ENCODE measurements around the gene GOLGA6D.
"Not testable (repeated sequence)": the region's sequence is repeated elsewhere in the genome, so short reads cannot be mapped to it uniquely, and the experiment has no call there.

The GOLGA6D gene

DNA sequence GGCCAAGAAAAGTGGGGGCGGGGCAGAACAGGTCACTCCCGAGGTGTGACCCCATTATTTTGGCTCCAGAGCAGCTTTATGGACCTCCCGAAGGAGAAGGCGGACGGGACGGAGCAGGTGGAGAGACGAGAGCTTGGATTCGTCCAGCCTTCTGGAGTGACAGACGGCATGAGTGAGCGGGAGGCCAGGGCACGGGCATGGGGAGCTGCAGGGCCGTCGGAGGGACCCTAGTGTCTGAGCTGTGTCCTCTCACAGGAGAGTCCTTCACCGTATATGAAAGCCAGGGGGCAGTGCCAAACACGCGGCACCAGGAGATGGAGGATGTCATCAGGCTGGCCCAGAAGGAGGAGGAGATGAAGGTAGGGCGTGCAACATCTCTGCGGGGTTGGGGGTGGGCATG is 11.0 kb downstream of the GOLGA6D start:
- not testable (repeated sequence) for H3K27me3 ChIP-seq (ENCODE audit: control insufficient read depth, insufficient read depth, low read length); H3K9ac ChIP-seq (ENCODE audit: low read depth, low read length); H3K4me3 ChIP-seq (ENCODE audit: low read depth, low read length); H3K36me3 ChIP-seq (ENCODE audit: control insufficient read depth, insufficient read depth, low read length); H3K9me3 ChIP-seq (ENCODE audit: control insufficient read depth, insufficient read depth, low read length); H3K4me1 ChIP-seq (ENCODE audit: control insufficient read depth, insufficient read depth, low read length); H3K27ac ChIP-seq (ENCODE audit: low read depth, low read length)

DNA sequence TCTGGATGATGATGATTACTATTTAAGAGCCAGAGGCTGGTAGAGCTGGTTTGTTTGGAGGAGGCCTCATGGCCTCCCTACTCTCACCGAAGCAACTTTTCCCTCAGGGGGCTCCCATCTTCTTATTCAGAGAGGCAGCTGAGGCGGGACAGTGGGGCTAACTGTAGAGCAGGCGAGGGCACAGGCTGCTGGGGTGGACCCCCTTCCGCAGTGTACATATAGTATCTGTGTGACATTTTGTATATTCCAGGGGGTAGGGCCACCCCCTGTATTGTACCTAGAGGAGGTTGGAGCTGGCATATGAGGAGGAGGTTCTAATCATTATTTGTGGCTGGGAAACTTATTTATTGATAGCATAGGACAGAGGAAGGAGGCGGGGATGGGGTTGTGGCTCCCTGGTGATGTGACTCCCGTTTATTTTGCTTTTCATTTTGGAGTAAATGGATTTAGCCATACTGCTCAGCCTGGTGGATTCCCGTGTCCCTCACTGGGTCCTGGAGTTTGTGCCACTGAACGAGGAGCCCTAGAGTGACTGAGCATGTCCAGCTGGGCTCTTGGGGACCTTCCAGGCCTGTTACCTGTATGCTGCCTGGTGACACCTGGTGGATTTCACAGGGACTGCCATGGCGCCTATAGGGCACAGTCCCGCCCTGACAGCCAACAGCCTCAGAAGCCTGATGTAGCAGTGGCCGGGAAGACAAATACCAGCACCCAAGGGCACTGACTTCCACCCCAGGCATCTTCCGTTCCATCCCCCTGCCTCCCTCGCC is 16.1 kb downstream of the GOLGA6D start:
- H3K36me3 ChIP-seq (ENCODE audit: control insufficient read depth, insufficient read depth, low read length); H3K4me1 ChIP-seq (ENCODE audit: control insufficient read depth, insufficient read depth, low read length); H3K9ac ChIP-seq (ENCODE audit: low read depth, low read length); H3K4me3 ChIP-seq (ENCODE audit: low read depth, low read length); H3K27ac ChIP-seq (ENCODE audit: low read depth, low read length); H3K27me3 ChIP-seq (ENCODE audit: control insufficient read depth, insufficient read depth, low read length); H3K9me3 ChIP-seq (ENCODE audit: control insufficient read depth, insufficient read depth, low read length): not testable (repeated sequence)

DNA sequence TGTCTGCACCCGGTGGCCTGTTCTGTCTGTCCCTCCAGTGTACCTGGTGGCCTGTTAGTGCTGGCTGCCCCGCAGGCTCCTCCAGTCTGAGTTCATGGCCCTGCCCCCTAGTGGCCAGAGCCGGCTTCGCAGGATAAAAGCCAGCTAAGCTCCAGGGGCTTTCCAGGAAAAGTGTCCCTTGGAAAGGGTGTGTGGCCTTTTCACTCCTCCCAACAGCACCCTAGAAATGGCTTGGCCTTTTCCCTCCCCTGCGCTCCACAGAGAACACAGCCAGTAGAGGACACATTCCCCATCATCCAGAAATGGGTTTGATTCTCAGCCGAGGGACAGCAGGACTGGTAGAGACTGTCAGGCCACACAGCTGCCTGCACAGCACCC is 16.7 kb downstream of the GOLGA6D start:
- H3K9me3 ChIP-seq (ENCODE audit: control insufficient read depth, insufficient read depth, low read length); H3K9ac ChIP-seq (ENCODE audit: low read depth, low read length); H3K27me3 ChIP-seq (ENCODE audit: control insufficient read depth, insufficient read depth, low read length); H3K4me3 ChIP-seq (ENCODE audit: low read depth, low read length); H3K4me1 ChIP-seq (ENCODE audit: control insufficient read depth, insufficient read depth, low read length); H3K27ac ChIP-seq (ENCODE audit: low read depth, low read length); H3K36me3 ChIP-seq (ENCODE audit: control insufficient read depth, insufficient read depth, low read length): not testable (repeated sequence)

DNA sequence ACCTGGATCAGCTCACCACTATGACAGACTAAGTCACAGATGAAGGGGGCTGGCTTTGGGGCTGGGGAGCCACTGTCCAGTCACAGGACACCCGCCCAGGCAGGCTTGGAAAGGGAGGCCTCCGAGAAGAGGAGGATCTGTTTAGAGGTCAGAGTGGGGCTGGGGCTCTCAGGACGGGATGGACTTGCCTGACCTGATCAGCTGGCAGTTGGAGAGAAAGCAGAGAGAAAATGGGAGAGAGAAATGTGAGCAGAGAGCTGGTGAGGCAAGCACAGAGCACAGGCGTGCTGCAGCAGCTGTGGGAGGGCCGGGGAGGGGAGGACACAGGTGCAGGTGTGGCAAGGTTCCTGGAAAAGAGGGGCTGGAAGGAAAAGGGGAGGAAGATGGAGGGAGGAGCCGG is 17.4 kb downstream of the GOLGA6D start:
- not testable (repeated sequence) for H3K9ac ChIP-seq (ENCODE audit: low read depth, low read length); H3K36me3 ChIP-seq (ENCODE audit: control insufficient read depth, insufficient read depth, low read length); H3K27me3 ChIP-seq (ENCODE audit: control insufficient read depth, insufficient read depth, low read length); H3K4me3 ChIP-seq (ENCODE audit: low read depth, low read length); H3K9me3 ChIP-seq (ENCODE audit: control insufficient read depth, insufficient read depth, low read length); H3K27ac ChIP-seq (ENCODE audit: low read depth, low read length); H3K4me1 ChIP-seq (ENCODE audit: control insufficient read depth, insufficient read depth, low read length)

- Histone ChIP-seq H3K36me3 (ENCODE audit: control insufficient read depth, insufficient read depth, low read length) (no peaks in the 10 kb centered on the region), H3K4me3 (ENCODE audit: low read depth, low read length) (no peak overlapping the region), H3K9ac (ENCODE audit: low read depth, low read length) (no peak overlapping the region), H3K27me3 (ENCODE audit: control insufficient read depth, insufficient read depth, low read length) (no peaks in the 10 kb centered on the region), H3K9me3 (ENCODE audit: control insufficient read depth, insufficient read depth, low read length) (no peaks in the 10 kb centered on the region), H3K4me1 (ENCODE audit: control insufficient read depth, insufficient read depth, low read length) (no peaks in the 10 kb centered on the region), H3K27ac (ENCODE audit: low read depth, low read length) (no peak overlapping the region)
Observed at GRCh38 chr15:75302318-75302717, 19.7 kb downstream of the GOLGA6D start.

- not testable (repeated sequence) for H3K4me1 ChIP-seq (ENCODE audit: control insufficient read depth, insufficient read depth, low read length); H3K9me3 ChIP-seq (ENCODE audit: control insufficient read depth, insufficient read depth, low read length); H3K4me3 ChIP-seq (ENCODE audit: low read depth, low read length); H3K27me3 ChIP-seq (ENCODE audit: control insufficient read depth, insufficient read depth, low read length); H3K9ac ChIP-seq (ENCODE audit: low read depth, low read length); H3K36me3 ChIP-seq (ENCODE audit: control insufficient read depth, insufficient read depth, low read length); H3K27ac ChIP-seq (ENCODE audit: low read depth, low read length)
Observed at GRCh38 chr15:75302753-75303152, 20.1 kb downstream of the GOLGA6D start.

DNA sequence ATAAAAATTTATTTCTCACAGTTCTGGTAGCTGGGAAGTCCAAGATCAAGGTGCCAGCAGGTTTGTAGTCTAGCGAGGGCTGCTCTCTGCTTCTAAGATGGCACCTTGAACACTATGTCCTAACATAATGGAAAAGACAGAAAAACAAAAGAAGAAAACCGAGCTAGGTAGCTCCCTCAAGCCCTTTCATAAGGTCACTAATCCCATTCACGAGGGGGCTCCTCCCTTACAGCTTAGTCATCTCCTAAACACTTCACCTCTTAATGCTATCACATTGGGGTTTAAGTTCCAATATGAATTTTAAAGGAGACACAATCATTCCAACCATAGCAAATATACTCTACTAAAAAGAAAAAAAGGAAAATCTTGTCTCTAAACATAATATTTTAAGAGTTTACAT is 23.6 kb downstream of the GOLGA6D start:
- H3K36me3 ChIP-seq (ENCODE audit: control insufficient read depth, insufficient read depth, low read length) = no peaks in the 10 kb centered on the region
- H3K9me3 ChIP-seq (ENCODE audit: control insufficient read depth, insufficient read depth, low read length) = no peaks in the 10 kb centered on the region
- peaks cover 4% of the 10 kb centered on the region; the same call in 1 of the 2 replicates for H3K27me3 ChIP-seq (ENCODE audit: control insufficient read depth, insufficient read depth, low read length)
- H3K4me3 ChIP-seq (ENCODE audit: low read depth, low read length) = no peak overlapping the region
- no peak overlapping the region for H3K9ac ChIP-seq (ENCODE audit: low read depth, low read length)
- no peaks in the 10 kb centered on the region for H3K4me1 ChIP-seq (ENCODE audit: control insufficient read depth, insufficient read depth, low read length)
- H3K27ac ChIP-seq (ENCODE audit: low read depth, low read length) = no peak overlapping the region

DNA sequence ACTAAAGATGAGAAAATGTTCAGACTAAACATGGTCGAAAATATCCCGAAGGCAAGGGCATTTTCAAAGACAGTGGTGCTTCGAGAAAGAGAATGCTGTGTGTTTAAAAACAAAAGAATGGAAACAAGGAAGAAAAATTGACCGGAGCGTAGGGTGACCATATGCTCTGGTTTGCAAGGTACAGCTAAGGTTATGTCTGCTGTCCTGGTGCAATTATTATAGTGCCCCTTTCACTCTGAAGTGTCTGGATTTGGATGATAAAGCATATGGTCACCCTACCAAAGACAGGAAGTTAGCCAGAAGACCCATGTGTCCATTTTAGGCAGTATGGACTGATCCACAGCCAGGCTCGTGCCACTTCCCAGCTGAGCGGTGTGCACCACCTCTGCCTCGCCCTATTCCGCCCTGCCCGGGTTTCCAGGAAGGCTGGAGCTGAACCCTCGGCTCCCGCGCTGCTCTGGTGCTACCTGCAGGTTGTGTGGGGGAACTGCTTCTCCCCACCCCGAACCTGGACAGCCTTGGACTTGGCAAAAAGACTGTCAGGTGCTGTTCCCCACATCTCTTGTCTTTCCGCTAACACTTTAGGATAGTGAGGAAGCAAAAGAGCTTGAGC is 25.2 kb downstream of the GOLGA6D start:
- Histone ChIP-seq H3K9me3 (ENCODE audit: control insufficient read depth, insufficient read depth, low read length) (no peaks in the 10 kb centered on the region), H3K4me1 (ENCODE audit: control insufficient read depth, insufficient read depth, low read length) (no peaks in the 10 kb centered on the region), H3K4me3 (ENCODE audit: low read depth, low read length) (no peak overlapping the region), H3K9ac (ENCODE audit: low read depth, low read length) (no peak overlapping the region), H3K36me3 (ENCODE audit: control insufficient read depth, insufficient read depth, low read length) (no peaks in the 10 kb centered on the region), H3K27ac (ENCODE audit: low read depth, low read length) (no peak overlapping the region), H3K27me3 (ENCODE audit: control insufficient read depth, insufficient read depth, low read length) (peaks cover 4% of the 10 kb centered on the region; the same call in 1 of the 2 replicates)

GRCh38 chr15:75309711-75310110 is 27.1 kb downstream of the GOLGA6D start:
- Histone ChIP-seq H3K27me3 (ENCODE audit: control insufficient read depth, insufficient read depth, low read length) (peaks cover 4% of the 10 kb centered on the region; the same call in 1 of the 2 replicates), H3K27ac (ENCODE audit: low read depth, low read length) (no peak overlapping the region), H3K4me3 (ENCODE audit: low read depth, low read length) (no peak overlapping the region), H3K9me3 (ENCODE audit: control insufficient read depth, insufficient read depth, low read length) (no peaks in the 10 kb centered on the region), H3K9ac (ENCODE audit: low read depth, low read length) (no peak overlapping the region), H3K36me3 (ENCODE audit: control insufficient read depth, insufficient read depth, low read length) (no peaks in the 10 kb centered on the region), H3K4me1 (ENCODE audit: control insufficient read depth, insufficient read depth, low read length) (no peaks in the 10 kb centered on the region)

- not testable (repeated sequence) for H3K4me3 ChIP-seq (ENCODE audit: low read depth, low read length); H3K27ac ChIP-seq (ENCODE audit: low read depth, low read length); H3K36me3 ChIP-seq (ENCODE audit: control insufficient read depth, insufficient read depth, low read length); H3K9me3 ChIP-seq (ENCODE audit: control insufficient read depth, insufficient read depth, low read length); H3K27me3 ChIP-seq (ENCODE audit: control insufficient read depth, insufficient read depth, low read length); H3K4me1 ChIP-seq (ENCODE audit: control insufficient read depth, insufficient read depth, low read length); H3K9ac ChIP-seq (ENCODE audit: low read depth, low read length)
Observed at GRCh38 chr15:75312548-75312947, 29.9 kb downstream of the GOLGA6D start.

DNA sequence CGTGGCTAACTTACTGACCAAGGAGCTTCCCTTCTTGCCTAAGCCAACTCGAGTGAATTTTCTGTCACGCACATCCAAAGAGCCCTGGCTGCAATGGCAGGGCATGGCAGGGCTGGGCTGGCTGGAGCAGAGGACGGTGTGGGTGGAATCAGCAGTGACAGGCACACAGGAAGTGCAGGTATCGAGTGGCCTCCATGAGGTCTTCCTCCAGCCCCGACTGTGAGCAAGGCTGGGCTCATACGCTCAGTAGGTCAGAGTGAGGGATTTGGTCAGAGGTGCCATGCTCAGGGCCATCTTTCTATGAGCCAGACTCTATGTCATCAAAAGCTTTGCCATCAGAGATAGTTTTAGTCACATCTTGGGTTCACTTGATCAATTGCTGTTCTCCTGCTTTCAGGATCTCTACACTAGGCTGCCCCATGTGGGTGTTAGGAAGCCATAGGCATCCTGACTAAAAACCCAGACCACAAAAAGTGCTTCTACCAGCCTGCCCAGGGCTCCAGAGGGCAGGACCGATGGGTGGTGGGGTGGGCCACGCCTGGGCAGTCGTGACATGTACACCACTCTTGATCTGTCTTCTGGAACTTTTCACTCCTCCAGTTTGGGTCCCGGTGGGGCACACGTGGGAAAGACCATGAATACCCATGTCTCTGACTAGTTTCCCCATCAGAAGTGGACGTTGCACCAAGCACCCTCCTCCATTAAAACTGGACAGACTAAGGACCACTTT is 30.6 kb downstream of the GOLGA6D start:
- Histone ChIP-seq H3K4me3 (ENCODE audit: low read depth, low read length) (no peak overlapping the region), H3K27ac (ENCODE audit: low read depth, low read length) (no peak overlapping the region), H3K36me3 (ENCODE audit: control insufficient read depth, insufficient read depth, low read length) (no peaks in the 10 kb centered on the region), H3K27me3 (ENCODE audit: control insufficient read depth, insufficient read depth, low read length) (peaks cover 4% of the 10 kb centered on the region; the same call in 1 of the 2 replicates), H3K4me1 (ENCODE audit: control insufficient read depth, insufficient read depth, low read length) (no peaks in the 10 kb centered on the region), H3K9ac (ENCODE audit: low read depth, low read length) (no peak overlapping the region), H3K9me3 (ENCODE audit: control insufficient read depth, insufficient read depth, low read length) (no peaks in the 10 kb centered on the region)
